DOHH2 (cell line): ENCODE measurements around the gene DZIP1.

ENCODE experiments used
- H3F3A ChIP-seq: fragments of 200-600 bp; sonication (generic), shearing (Covaris generic); 2 replicates; pipeline ENCODE4 v1.6.0; 2016; ENCODE audit warnings: antibody characterized with exemption, mild to moderate bottlenecking; ENCODE audit not compliant: control insufficient read depth, insufficient read depth
- H3K27ac ChIP-seq: fragments of 200-600 bp; sonication (generic); 2 replicates; pipeline ENCODE4 v1.5.1; 2014; ENCODE audit warnings: low read depth, mild to moderate bottlenecking, low read length, moderate library complexity
- H3K27me3 ChIP-seq: fragments of 200-600 bp; sonication (generic); 2 replicates; pipeline ENCODE4 v1.6.1; 2014; ENCODE audit warnings: mild to moderate bottlenecking, low read length, mixed read lengths; ENCODE audit not compliant: control insufficient read depth
- H3K36me3 ChIP-seq: fragments of 200-600 bp; sonication (generic); 2 replicates; pipeline ENCODE4 v1.6.1; 2014; ENCODE audit warnings: mild to moderate bottlenecking, low read length, moderate library complexity, mixed read lengths; ENCODE audit not compliant: control insufficient read depth
- H3K4me1 ChIP-seq: fragments of 200-600 bp; sonication (generic); 2 replicates; pipeline ENCODE4 v1.6.1; 2014; ENCODE audit warnings: mild to moderate bottlenecking, low read length, mixed read lengths; ENCODE audit not compliant: control insufficient read depth
- H3K4me2 ChIP-seq: fragments of 200-600 bp; sonication (generic); 2 replicates; pipeline ENCODE4 v1.6.0; 2014; ENCODE audit warnings: mild to moderate bottlenecking, low read length, moderate library complexity
- H3K4me3 ChIP-seq: fragments of 200-600 bp; sonication (generic); 2 replicates; pipeline ENCODE4 v1.5.1; 2014; ENCODE audit warnings: mild to moderate bottlenecking, low read length, mixed read lengths
- H3K79me2 ChIP-seq: fragments of 200-600 bp; sonication (generic); 2 replicates; pipeline ENCODE4 v1.6.1; 2014; ENCODE audit warnings: mild to moderate bottlenecking, low read length, mixed read lengths; ENCODE audit not compliant: control insufficient read depth
- H3K9me2 ChIP-seq: fragments of 200-600 bp; sonication (generic); replicated peaks from 2 replicates; pipeline ENCODE4 v1.6.1; 2014; ENCODE audit warnings: mild to moderate bottlenecking, low read length, mixed read lengths; ENCODE audit not compliant: control insufficient read depth
- H3K9me3 ChIP-seq: fragments of 200-600 bp; sonication (generic); 2 replicates; pipeline ENCODE4 v1.6.1; 2014; ENCODE audit warnings: antibody characterized with exemption, low read length, mixed read lengths; ENCODE audit not compliant: control insufficient read depth, insufficient read depth
- H4K20me1 ChIP-seq: fragments of 200-600 bp; sonication (generic); 2 replicates; pipeline ENCODE4 v1.6.0; 2014; ENCODE audit warnings: low read depth, mild to moderate bottlenecking, antibody characterized with exemption, low read length, moderate library complexity; ENCODE audit not compliant: control insufficient read depth, insufficient read depth
- EZH2phosphoT487 ChIP-seq: fragments of 200-600 bp; sonication (generic); IDR thresholded peaks from 2 replicates; pipeline ENCODE4 v1.6.1; 2017; ENCODE audit warnings: borderline replicate concordance, mild to moderate bottlenecking, antibody characterized with exemption, low read length, moderate library complexity, mixed read lengths
- TF ChIP-seq, protein P1 (sequence below): fragments of 200-600 bp; sonication (generic); IDR thresholded peaks from one replicate; pipeline ENCODE4 v1.5.1; 2014; ENCODE audit warnings: antibody characterized with exemption, mild to moderate bottlenecking, low read depth, low read length; ENCODE audit not compliant: poor library complexity, severe bottlenecking

DZIP1 gene

DNA sequence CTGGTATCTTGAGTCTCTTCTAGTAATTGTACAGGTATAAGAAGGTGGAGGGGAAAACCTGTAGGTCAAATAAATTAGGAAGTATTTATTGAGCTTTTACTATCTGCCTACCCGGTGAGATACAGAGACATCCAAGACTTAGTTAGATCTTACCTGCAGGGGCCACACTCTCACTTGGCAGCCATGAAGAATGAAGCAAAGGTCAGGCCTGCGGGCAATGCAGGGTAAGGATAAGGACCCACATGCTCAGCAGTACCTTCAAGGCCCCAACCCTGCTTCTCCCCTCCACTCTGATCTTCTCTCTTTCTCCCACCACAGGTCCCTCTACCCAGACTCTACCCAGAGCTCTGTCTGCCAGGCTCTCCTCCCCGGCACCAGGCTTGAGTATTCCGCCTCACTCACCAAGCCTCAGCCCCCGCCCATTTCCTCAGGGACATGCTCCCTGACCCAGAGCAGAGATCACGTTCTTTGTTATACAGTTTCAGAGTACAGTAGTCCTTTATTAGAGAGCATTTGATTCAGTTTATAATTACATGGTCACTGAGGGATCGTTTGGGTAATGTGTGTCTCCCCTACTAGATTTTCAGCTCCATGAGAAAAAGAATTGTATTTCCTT, 110.9 kb downstream of the DZIP1 start:
- Histone ChIP-seq H3F3A (no peaks in the 10 kb centered on the region), H3K79me2 (no peaks in the 10 kb centered on the region), H3K27ac (no peak overlapping the region), H3K9me2 (no peaks in the 10 kb centered on the region), H4K20me1 (no peaks in the 10 kb centered on the region), H3K36me3 (no peaks in the 10 kb centered on the region), H3K4me1 (no peaks in the 10 kb centered on the region), H3K27me3 (peaks cover 3% of the 10 kb centered on the region; the same call in 1 of the 2 replicates), H3K9me3 (no peaks in the 10 kb centered on the region), H3K4me3 (no peak overlapping the region), H3K4me2 (no peak overlapping the region)
- TF ChIP-seq, protein P1, sequence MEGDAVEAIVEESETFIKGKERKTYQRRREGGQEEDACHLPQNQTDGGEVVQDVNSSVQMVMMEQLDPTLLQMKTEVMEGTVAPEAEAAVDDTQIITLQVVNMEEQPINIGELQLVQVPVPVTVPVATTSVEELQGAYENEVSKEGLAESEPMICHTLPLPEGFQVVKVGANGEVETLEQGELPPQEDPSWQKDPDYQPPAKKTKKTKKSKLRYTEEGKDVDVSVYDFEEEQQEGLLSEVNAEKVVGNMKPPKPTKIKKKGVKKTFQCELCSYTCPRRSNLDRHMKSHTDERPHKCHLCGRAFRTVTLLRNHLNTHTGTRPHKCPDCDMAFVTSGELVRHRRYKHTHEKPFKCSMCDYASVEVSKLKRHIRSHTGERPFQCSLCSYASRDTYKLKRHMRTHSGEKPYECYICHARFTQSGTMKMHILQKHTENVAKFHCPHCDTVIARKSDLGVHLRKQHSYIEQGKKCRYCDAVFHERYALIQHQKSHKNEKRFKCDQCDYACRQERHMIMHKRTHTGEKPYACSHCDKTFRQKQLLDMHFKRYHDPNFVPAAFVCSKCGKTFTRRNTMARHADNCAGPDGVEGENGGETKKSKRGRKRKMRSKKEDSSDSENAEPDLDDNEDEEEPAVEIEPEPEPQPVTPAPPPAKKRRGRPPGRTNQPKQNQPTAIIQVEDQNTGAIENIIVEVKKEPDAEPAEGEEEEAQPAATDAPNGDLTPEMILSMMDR, result no peak
- no peak for TF ChIP-seq EZH2phosphoT487

DNA sequence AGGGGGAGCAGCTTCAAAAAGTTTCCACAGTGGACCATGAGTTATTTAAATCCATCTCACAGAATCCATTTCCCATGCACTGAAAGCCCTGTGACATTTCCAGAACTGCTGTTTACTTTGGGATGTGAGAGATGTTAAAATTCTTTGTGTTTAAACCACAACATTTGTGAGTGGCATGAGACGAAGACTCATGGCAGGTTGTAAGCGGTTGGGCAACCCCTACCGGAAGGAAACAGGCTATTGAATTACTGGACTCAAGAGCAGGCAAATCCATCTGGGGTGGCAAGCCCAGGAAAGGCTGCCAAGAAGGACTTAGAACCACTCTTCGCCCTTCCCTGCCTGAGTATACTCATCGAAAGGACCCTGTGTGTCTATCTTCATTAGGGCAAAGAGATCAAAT, 114.3 kb downstream of the DZIP1 start:
- Histone ChIP-seq H3F3A (no peaks in the 10 kb centered on the region), H3K4me2 (no peak overlapping the region), H3K9me2 (no peaks in the 10 kb centered on the region)

More for the DNA sequence above, 114.3 kb downstream of the DZIP1 start:
- Histone ChIP-seq H3K27ac (no peak overlapping the region), H3K79me2 (no peaks in the 10 kb centered on the region), H4K20me1 (no peaks in the 10 kb centered on the region), H3K27me3 (peaks cover 3% of the 10 kb centered on the region; the same call in 1 of the 2 replicates), H3K9me3 (no peaks in the 10 kb centered on the region), H3K36me3 (no peaks in the 10 kb centered on the region), H3K4me1 (no peaks in the 10 kb centered on the region), H3K4me3 (no peak overlapping the region)
- TF ChIP-seq EZH2phosphoT487, result no peak
- TF ChIP-seq, protein P1, result no peak
